ENCODE measurements around the gene ZP3.

GRCh38 chr7:76426246-76426645 is 1.5 kb downstream of the ZP3 start:
- TF ChIP-seq CTCF (IDR thresholded peaks at IDR 0.05): no peak
- TF ChIP-seq POLR2AphosphoS5 (IDR thresholded peaks at IDR 0.05; ENCODE audit: low read depth, low read length): no peak
- TF ChIP-seq TCF7L2 (IDR thresholded peaks at IDR 0.05; ENCODE audit: low read depth, low read length): no peak
- TF ChIP-seq REST (IDR thresholded peaks at IDR 0.05; ENCODE audit: insufficient read depth in 1 of 2, low read depth in 2 of 2, low read length in 1 of 2): no peak
